ENCODE measurements around the gene GPR142. TPM values are rescaled to one million over a fixed set of nuclear protein-coding genes. Genes with fewer than 3 reads are reported as not detected.

The GPR142 gene
- polyA plus RNA-seq, 1 donor (not counting 4 experiments of a cell fraction or from before 2014, with no cell fraction given): not detected

DNA sequence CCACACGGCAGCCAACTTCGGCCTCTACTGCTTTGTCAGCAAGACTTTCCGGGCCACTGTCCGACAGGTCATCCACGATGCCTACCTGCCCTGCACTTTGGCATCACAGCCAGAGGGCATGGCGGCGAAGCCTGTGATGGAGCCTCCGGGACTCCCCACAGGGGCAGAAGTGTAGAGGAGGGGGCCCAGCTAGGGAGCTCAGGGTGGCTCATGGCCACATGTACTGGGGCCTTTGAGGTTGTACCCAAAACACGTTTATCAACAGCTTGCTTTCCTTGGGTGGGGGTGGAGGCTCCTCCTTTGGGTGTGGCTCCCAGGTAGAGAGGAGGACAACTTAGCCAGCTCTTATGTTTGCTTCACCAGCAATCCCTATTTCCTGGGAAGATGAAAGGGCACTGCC is 5.1 kb downstream of the GPR142 start:
- Histone ChIP-seq H3K9me3 (ENCODE audit: control insufficient read depth, low read depth, low read length) (no peaks in the 10 kb centered on the region), H3K36me3 (ENCODE audit: control insufficient read depth in 2 of 2, extremely low read depth in 1 of 2, insufficient read depth in 2 of 2, low read length in 2 of 2) (no peaks in the 10 kb centered on the region), H4K20me1 (ENCODE audit: control insufficient read depth, extremely low read depth, insufficient read depth, low read length) (peaks cover 2% of the 10 kb centered on the region), H3K4me1 (ENCODE audit: control insufficient read depth, extremely low read depth, insufficient read depth, low read length) (peaks cover 4% of the 10 kb centered on the region), H3K4me3 (ENCODE audit: control insufficient read depth in 2 of 3, extremely low read depth in 1 of 3, insufficient read depth in 2 of 3, low read depth in 1 of 3, low read length in 3 of 3) (no peak overlapping the region), H3K79me2 (ENCODE audit: control insufficient read depth, insufficient read depth, low read length) (no peaks in the 10 kb centered on the region), H3K4me2 (ENCODE audit: control insufficient read depth, extremely low read depth, insufficient read depth, low read depth, low read length) (no peak overlapping the region), H3K27ac (ENCODE audit: control insufficient read depth, insufficient read depth, low read length) (no peak overlapping the region), H2AFZ (ENCODE audit: control insufficient read depth, low read length) (no peak overlapping the region), H3K27me3 (ENCODE audit: control insufficient read depth, extremely low read depth, insufficient read depth, low read length) (peaks cover 15% of the 10 kb centered on the region), H3K9me1 (ENCODE audit: control insufficient read depth, extremely low read depth, insufficient read depth, low read length) (no peaks in the 10 kb centered on the region), H3K9ac (ENCODE audit: control insufficient read depth, extremely low read depth, insufficient read depth, low read length) (no peak overlapping the region)
- dilution Hi-C loops (cut with MboI; ENCODE audit: extremely low pct_ligation_motif_present, low sequenced_read_pairs): no loop called here
- TF ChIP-seq EZH2 (IDR thresholded peaks at IDR 0.05; ENCODE audit: low read length): no peak
- TF ChIP-seq, protein P1, sequence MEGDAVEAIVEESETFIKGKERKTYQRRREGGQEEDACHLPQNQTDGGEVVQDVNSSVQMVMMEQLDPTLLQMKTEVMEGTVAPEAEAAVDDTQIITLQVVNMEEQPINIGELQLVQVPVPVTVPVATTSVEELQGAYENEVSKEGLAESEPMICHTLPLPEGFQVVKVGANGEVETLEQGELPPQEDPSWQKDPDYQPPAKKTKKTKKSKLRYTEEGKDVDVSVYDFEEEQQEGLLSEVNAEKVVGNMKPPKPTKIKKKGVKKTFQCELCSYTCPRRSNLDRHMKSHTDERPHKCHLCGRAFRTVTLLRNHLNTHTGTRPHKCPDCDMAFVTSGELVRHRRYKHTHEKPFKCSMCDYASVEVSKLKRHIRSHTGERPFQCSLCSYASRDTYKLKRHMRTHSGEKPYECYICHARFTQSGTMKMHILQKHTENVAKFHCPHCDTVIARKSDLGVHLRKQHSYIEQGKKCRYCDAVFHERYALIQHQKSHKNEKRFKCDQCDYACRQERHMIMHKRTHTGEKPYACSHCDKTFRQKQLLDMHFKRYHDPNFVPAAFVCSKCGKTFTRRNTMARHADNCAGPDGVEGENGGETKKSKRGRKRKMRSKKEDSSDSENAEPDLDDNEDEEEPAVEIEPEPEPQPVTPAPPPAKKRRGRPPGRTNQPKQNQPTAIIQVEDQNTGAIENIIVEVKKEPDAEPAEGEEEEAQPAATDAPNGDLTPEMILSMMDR (optimal IDR thresholded peaks at IDR 0.05 in 1 of 3, IDR thresholded peaks at IDR 0.05 in 1 of 3, conservative IDR thresholded peaks at IDR 0.05 in 1 of 3; ENCODE audit: extremely low read depth in 1 of 3, insufficient read depth in 2 of 3, low read length in 3 of 3): no peak
- DNase-seq (ENCODE audit: low read depth, low spot score) (no peak), FAIRE-seq (no peak)

DNA sequence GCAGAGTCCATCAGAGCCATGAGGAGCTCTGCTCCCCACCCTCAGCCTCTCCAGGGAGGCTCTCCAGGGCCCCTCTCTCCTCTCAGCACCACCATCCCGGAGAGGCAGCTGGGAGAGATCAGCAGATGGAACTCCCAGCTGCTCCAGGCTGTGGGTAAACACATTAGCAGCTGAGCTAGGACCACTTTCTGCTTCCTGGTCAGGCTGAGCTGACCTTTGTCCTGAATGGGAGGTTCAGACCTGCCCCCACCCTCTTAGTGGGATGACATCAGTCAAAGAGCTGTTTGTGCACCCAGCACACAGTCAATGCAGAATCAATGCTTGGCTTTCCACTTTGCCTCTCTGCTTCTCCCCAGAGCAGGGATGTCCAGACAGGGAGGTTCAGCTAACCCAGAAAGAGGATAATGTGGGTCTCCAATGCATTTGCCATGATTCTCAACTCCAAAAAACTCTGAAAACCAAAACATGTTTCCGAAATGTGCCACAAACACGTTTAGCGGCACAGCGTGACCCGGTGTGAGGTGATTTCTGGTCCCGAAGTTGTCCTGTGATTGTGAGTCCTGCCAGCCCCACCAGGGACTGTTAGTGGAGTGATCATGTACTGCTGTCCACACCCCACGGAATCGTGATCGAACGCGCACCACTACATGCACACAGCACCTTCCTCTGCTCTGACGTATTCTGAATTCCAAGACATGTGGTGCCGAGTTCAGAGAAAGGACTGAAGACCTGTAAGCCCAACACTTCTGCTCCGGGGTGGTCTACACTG is 6.7 kb downstream of the GPR142 start:
- DNase-seq (ENCODE audit: low read depth, low spot score) (no peak), FAIRE-seq (no peak)
- Histone ChIP-seq H3K79me2 (ENCODE audit: control insufficient read depth, insufficient read depth, low read length) (no peaks in the 10 kb centered on the region), H4K20me1 (ENCODE audit: control insufficient read depth, extremely low read depth, insufficient read depth, low read length) (no peaks in the 10 kb centered on the region), H2AFZ (ENCODE audit: control insufficient read depth, low read length) (no peak overlapping the region), H3K36me3 (ENCODE audit: control insufficient read depth in 2 of 2, extremely low read depth in 1 of 2, insufficient read depth in 2 of 2, low read length in 2 of 2) (no peaks in the 10 kb centered on the region), H3K4me2 (ENCODE audit: control insufficient read depth, extremely low read depth, insufficient read depth, low read depth, low read length) (no peak overlapping the region), H3K9ac (ENCODE audit: control insufficient read depth, extremely low read depth, insufficient read depth, low read length) (no peak overlapping the region), H3K9me3 (ENCODE audit: control insufficient read depth, low read depth, low read length) (no peaks in the 10 kb centered on the region), H3K4me3 (ENCODE audit: control insufficient read depth in 2 of 3, extremely low read depth in 1 of 3, insufficient read depth in 2 of 3, low read depth in 1 of 3, low read length in 3 of 3) (no peak overlapping the region), H3K4me1 (ENCODE audit: control insufficient read depth, extremely low read depth, insufficient read depth, low read length) (no peaks in the 10 kb centered on the region), H3K27ac (ENCODE audit: control insufficient read depth, insufficient read depth, low read length) (no peak overlapping the region), H3K9me1 (ENCODE audit: control insufficient read depth, extremely low read depth, insufficient read depth, low read length) (no peaks in the 10 kb centered on the region), H3K27me3 (ENCODE audit: control insufficient read depth, extremely low read depth, insufficient read depth, low read length) (peaks cover 6% of the 10 kb centered on the region)
- dilution Hi-C loops (cut with MboI; ENCODE audit: extremely low pct_ligation_motif_present, low sequenced_read_pairs): no loop called here
- TF ChIP-seq EZH2 (IDR thresholded peaks at IDR 0.05; ENCODE audit: low read length): no peak
- TF ChIP-seq, protein P1 (optimal IDR thresholded peaks at IDR 0.05 in 1 of 3, IDR thresholded peaks at IDR 0.05 in 1 of 3, conservative IDR thresholded peaks at IDR 0.05 in 1 of 3; ENCODE audit: extremely low read depth in 1 of 3, insufficient read depth in 2 of 3, low read length in 3 of 3): no peak

Measured in keratinocyte (primary cell).